ENCODE results near the gene BBOF1. TPM values are rescaled to one million over a fixed set of nuclear protein-coding genes. Genes with fewer than 3 reads are reported as not detected.

BBOF1 gene
- total RNA-seq, 6 donors from 2014 or later = 4.4 to 35.1 (median 10.0) TPM

GRCh38 chr14:74065746-74066575 is 46.8 kb downstream of the BBOF1 start:
- ATAC-seq (ENCODE audit: low FRiP score in 2 of 2) = no peak
- Histone ChIP-seq H3K27ac (no peak overlapping the region), H3K27me3 (no peaks in the 10 kb centered on the region), H3K9me3 (no peaks in the 10 kb centered on the region), H3K4me3 (no peak overlapping the region), H3K36me3 (peaks cover 3 to 83% (median 37%) of the 10 kb centered on the region in 4 donors), H3K4me1 (no peaks in the 10 kb centered on the region)
- 67 to 72% methylated on average over 3 of the region's 3 CpGs for WGBS, 2 donors
- no peak for DNase-seq
- TF ChIP-seq POLR2AphosphoS5 (IDR thresholded peaks at IDR 0.05) (no peak), EP300 (IDR thresholded peaks at IDR 0.05) (no peak), POLR2A (IDR thresholded peaks at IDR 0.05) (no peak)
- TF ChIP-seq, protein P1, sequence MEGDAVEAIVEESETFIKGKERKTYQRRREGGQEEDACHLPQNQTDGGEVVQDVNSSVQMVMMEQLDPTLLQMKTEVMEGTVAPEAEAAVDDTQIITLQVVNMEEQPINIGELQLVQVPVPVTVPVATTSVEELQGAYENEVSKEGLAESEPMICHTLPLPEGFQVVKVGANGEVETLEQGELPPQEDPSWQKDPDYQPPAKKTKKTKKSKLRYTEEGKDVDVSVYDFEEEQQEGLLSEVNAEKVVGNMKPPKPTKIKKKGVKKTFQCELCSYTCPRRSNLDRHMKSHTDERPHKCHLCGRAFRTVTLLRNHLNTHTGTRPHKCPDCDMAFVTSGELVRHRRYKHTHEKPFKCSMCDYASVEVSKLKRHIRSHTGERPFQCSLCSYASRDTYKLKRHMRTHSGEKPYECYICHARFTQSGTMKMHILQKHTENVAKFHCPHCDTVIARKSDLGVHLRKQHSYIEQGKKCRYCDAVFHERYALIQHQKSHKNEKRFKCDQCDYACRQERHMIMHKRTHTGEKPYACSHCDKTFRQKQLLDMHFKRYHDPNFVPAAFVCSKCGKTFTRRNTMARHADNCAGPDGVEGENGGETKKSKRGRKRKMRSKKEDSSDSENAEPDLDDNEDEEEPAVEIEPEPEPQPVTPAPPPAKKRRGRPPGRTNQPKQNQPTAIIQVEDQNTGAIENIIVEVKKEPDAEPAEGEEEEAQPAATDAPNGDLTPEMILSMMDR (IDR thresholded peaks at IDR 0.05) = no peak

- Histone ChIP-seq H3K4me1 (peaks cover 12 to 16% (median 13%) of the 10 kb centered on the region in 4 donors), H3K4me3 (no peak overlapping the region), H3K36me3 (peaks cover 0 to 8% (median 2%) of the 10 kb centered on the region in 4 donors), H3K9me3 (no peaks in the 10 kb centered on the region), H3K27ac (no peak overlapping the region), H3K27me3 (no peaks in the 10 kb centered on the region)
- no peak for ATAC-seq (ENCODE audit: low FRiP score in 2 of 2)
- TF ChIP-seq POLR2AphosphoS5 (IDR thresholded peaks at IDR 0.05) (no peak), EP300 (IDR thresholded peaks at IDR 0.05) (no peak), POLR2A (IDR thresholded peaks at IDR 0.05) (no peak)
- TF ChIP-seq, protein P1 (IDR thresholded peaks at IDR 0.05) = no peak
- DNase-seq = no peak
- 52 to 95% methylated on average over 1 of the region's 1 CpG for WGBS, 2 donors
These were observed 58.3 kb downstream of the BBOF1 start for GRCh38 chr14:74077401-74077800.

GRCh38 chr14:74080820-74081460 is 61.8 kb downstream of the BBOF1 start:
- H3K4me3 ChIP-seq = no peak overlapping the region
- no peak for DNase-seq
- no peaks in the 10 kb centered on the region for H3K9me3 ChIP-seq
- H3K27ac ChIP-seq = peak overlapping the region in 1 of 4 donors; percentile 23
- WGBS, 2 donors = 48 to 57% methylated on average over 4 of the region's 4 CpGs
- peaks cover 31 to 34% (median 33%) of the 10 kb centered on the region in 4 donors for H3K4me1 ChIP-seq
- ATAC-seq (ENCODE audit: low FRiP score in 2 of 2) = no peak
- TF ChIP-seq EP300 (IDR thresholded peaks at IDR 0.05) (no peak), POLR2A (IDR thresholded peaks at IDR 0.05) (no peak), POLR2AphosphoS5 (IDR thresholded peaks at IDR 0.05) (no peak)
- TF ChIP-seq, protein P1 (IDR thresholded peaks at IDR 0.05) = no peak
- no peaks in the 10 kb centered on the region for H3K27me3 ChIP-seq
- no peaks in the 10 kb centered on the region for H3K36me3 ChIP-seq

DNA sequence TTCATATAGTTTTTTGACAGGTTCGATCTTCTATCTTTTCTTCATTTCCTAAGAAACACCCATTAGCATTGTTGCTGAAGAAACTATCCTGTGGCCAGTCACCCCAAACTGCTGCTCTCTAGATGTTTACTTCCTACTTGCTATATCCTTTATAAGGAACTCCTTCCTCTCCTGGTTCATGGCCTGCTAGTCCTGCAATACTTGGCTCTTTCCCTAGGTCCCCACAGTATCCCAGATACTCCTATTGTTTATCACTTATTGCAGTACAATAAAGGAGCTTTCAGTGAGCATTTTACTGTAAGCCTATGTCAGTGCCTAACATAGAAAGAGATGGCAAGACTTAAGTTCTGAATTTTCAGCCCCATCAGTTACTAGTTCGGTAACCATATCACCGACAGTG is 62.3 kb downstream of the BBOF1 start:
- ATAC-seq (ENCODE audit: low FRiP score in 2 of 2) (no peak), DNase-seq (no peak)
- Histone ChIP-seq H3K27ac (peak overlapping the region in 1 of 4 donors; percentile 23), H3K4me1 (peaks cover 33 to 38% (median 35%) of the 10 kb centered on the region in 4 donors), H3K27me3 (no peaks in the 10 kb centered on the region), H3K4me3 (no peak overlapping the region), H3K9me3 (no peaks in the 10 kb centered on the region), H3K36me3 (no peaks in the 10 kb centered on the region)
- 78 to 88% methylated on average over 3 of the region's 3 CpGs for WGBS, 2 donors
- TF ChIP-seq POLR2AphosphoS5 (IDR thresholded peaks at IDR 0.05) (no peak), EP300 (IDR thresholded peaks at IDR 0.05) (no peak), POLR2A (IDR thresholded peaks at IDR 0.05) (no peak)
- TF ChIP-seq, protein P1 (IDR thresholded peaks at IDR 0.05) = no peak

Data from upper lobe of left lung (tissue), 6 donors.